ENCODE data around the gene ERBB4. TPM values are rescaled to one million over a fixed set of nuclear protein-coding genes. Genes with fewer than 3 reads are reported as not detected.

Gene ERBB4
- total RNA-seq, 2 donors from 2014 or later: not detected

- no peaks in the 10 kb centered on the region for H3K27me3 Mint-ChIP-seq (ENCODE audit: low read depth)
- ATAC-seq (replicated peaks in 1 of 2) (no peak), DNase-seq (no peak)
- no peaks in the 10 kb centered on the region for H3K4me1 Mint-ChIP-seq (ENCODE audit: low read depth)
- H3K27ac Mint-ChIP-seq: no peak overlapping the region
- no peaks in the 10 kb centered on the region for H3K36me3 Mint-ChIP-seq (ENCODE audit: insufficient read depth in 2 of 2)
- no peak overlapping the region for H3K4me3 Mint-ChIP-seq
- peaks cover 5 to 7% of the 10 kb centered on the region in 2 donors for H3K9me3 Mint-ChIP-seq
These were observed 1180.1 kb downstream of the ERBB4 start for GRCh38 chr2:211358504-211358903.

- Mint-ChIP-seq H3K36me3 (ENCODE audit: insufficient read depth in 2 of 2) (no peaks in the 10 kb centered on the region), H3K27me3 (ENCODE audit: low read depth) (no peaks in the 10 kb centered on the region), H3K9me3 (peaks cover 2 to 4% of the 10 kb centered on the region in 2 donors), H3K4me1 (ENCODE audit: low read depth) (no peaks in the 10 kb centered on the region), H3K27ac (no peak overlapping the region), H3K4me3 (no peak overlapping the region)
- DNase-seq: no peak
- no peak for ATAC-seq (replicated peaks in 1 of 2)
These were observed 1184.1 kb downstream of the ERBB4 start for GRCh38 chr2:211354481-211354880.

GRCh38 chr2:211351987-211352386 lies 1186.6 kb downstream of the ERBB4 start:
- Mint-ChIP-seq H3K27me3 (ENCODE audit: low read depth) (no peaks in the 10 kb centered on the region), H3K4me3 (no peak overlapping the region), H3K36me3 (ENCODE audit: insufficient read depth in 2 of 2) (peaks cover 0 to under 1% of the 10 kb centered on the region in 2 donors), H3K9me3 (peaks cover 0 to 2% of the 10 kb centered on the region in 2 donors), H3K4me1 (ENCODE audit: low read depth) (no peaks in the 10 kb centered on the region), H3K27ac (no peak overlapping the region)
- no peak for ATAC-seq (replicated peaks in 1 of 2)
- no peak for DNase-seq

GRCh38 chr2:211349031-211349430 lies 1189.6 kb downstream of the ERBB4 start:
- Mint-ChIP-seq H3K4me1 (ENCODE audit: low read depth) (no peaks in the 10 kb centered on the region), H3K36me3 (ENCODE audit: insufficient read depth in 2 of 2) (peaks cover 0 to 1% of the 10 kb centered on the region in 2 donors), H3K27me3 (ENCODE audit: low read depth) (no peaks in the 10 kb centered on the region), H3K4me3 (no peak overlapping the region), H3K9me3 (peaks cover 0 to 3% of the 10 kb centered on the region in 2 donors), H3K27ac (no peak overlapping the region)
- ATAC-seq (replicated peaks in 1 of 2) (no peak), DNase-seq (no peak)

GRCh38 chr2:211347328-211347727 lies 1191.3 kb downstream of the ERBB4 start:
- ATAC-seq (replicated peaks in 1 of 2) (no peak), DNase-seq (no peak)
- Mint-ChIP-seq H3K36me3 (ENCODE audit: insufficient read depth in 2 of 2) (peaks cover 0 to 1% of the 10 kb centered on the region in 2 donors), H3K27me3 (ENCODE audit: low read depth) (no peaks in the 10 kb centered on the region), H3K27ac (no peak overlapping the region), H3K9me3 (peaks cover 0 to 1% of the 10 kb centered on the region in 2 donors), H3K4me1 (ENCODE audit: low read depth) (no peaks in the 10 kb centered on the region), H3K4me3 (no peak overlapping the region)

GRCh38 chr2:211344289-211344688 lies 1194.3 kb downstream of the ERBB4 start:
- no peaks in the 10 kb centered on the region for H3K4me1 Mint-ChIP-seq (ENCODE audit: low read depth)
- H3K27me3 Mint-ChIP-seq (ENCODE audit: low read depth): no peaks in the 10 kb centered on the region
- ATAC-seq (replicated peaks in 1 of 2) (no peak), DNase-seq (no peak)
- H3K4me3 Mint-ChIP-seq: no peak overlapping the region
- peaks cover 0 to 1% of the 10 kb centered on the region in 2 donors for H3K9me3 Mint-ChIP-seq
- peaks cover 0 to 1% of the 10 kb centered on the region in 2 donors for H3K36me3 Mint-ChIP-seq (ENCODE audit: insufficient read depth in 2 of 2)
- H3K27ac Mint-ChIP-seq: no peak overlapping the region

GRCh38 chr2:211333377-211333776 lies 1205.2 kb downstream of the ERBB4 start:
- ATAC-seq (replicated peaks in 1 of 2) (no peak), DNase-seq (no peak)
- Mint-ChIP-seq H3K36me3 (ENCODE audit: insufficient read depth in 2 of 2) (no peaks in the 10 kb centered on the region), H3K27ac (no peak overlapping the region), H3K9me3 (peaks cover 1 to 2% of the 10 kb centered on the region in 2 donors), H3K27me3 (ENCODE audit: low read depth) (no peaks in the 10 kb centered on the region), H3K4me1 (ENCODE audit: low read depth) (no peaks in the 10 kb centered on the region), H3K4me3 (no peak overlapping the region)

GRCh38 chr2:211331736-211332135 lies 1206.9 kb downstream of the ERBB4 start:
- no peak overlapping the region for H3K27ac Mint-ChIP-seq

GRCh38 chr2:211329882-211330281 lies 1208.7 kb downstream of the ERBB4 start:
- H3K27me3 Mint-ChIP-seq (ENCODE audit: low read depth): no peaks in the 10 kb centered on the region
- DNase-seq (no peak), ATAC-seq (replicated peaks in 1 of 2) (no peak)
- no peak overlapping the region for H3K27ac Mint-ChIP-seq
- no peak overlapping the region for H3K4me3 Mint-ChIP-seq
- H3K9me3 Mint-ChIP-seq: peaks cover 0 to under 1% of the 10 kb centered on the region in 2 donors
- H3K36me3 Mint-ChIP-seq (ENCODE audit: insufficient read depth in 2 of 2): no peaks in the 10 kb centered on the region
- no peaks in the 10 kb centered on the region for H3K4me1 Mint-ChIP-seq (ENCODE audit: low read depth)

More at GRCh38 chr2:211331736-211332135, 1206.9 kb downstream of the ERBB4 start:
- H3K27me3 Mint-ChIP-seq (ENCODE audit: low read depth): no peaks in the 10 kb centered on the region
- DNase-seq (no peak), ATAC-seq (replicated peaks in 1 of 2) (no peak)
- H3K4me1 Mint-ChIP-seq (ENCODE audit: low read depth): no peaks in the 10 kb centered on the region
- no peak overlapping the region for H3K4me3 Mint-ChIP-seq
- H3K36me3 Mint-ChIP-seq (ENCODE audit: insufficient read depth in 2 of 2): no peaks in the 10 kb centered on the region
- H3K9me3 Mint-ChIP-seq: peaks cover 1 to 2% of the 10 kb centered on the region in 2 donors

- ATAC-seq (replicated peaks in 1 of 2) (no peak), DNase-seq (no peak)
These were observed 1209.2 kb downstream of the ERBB4 start for GRCh38 chr2:211329421-211329820.

GRCh38 chr2:211328126-211328525 lies 1210.5 kb downstream of the ERBB4 start:
- no peaks in the 10 kb centered on the region for H3K27me3 Mint-ChIP-seq (ENCODE audit: low read depth)
- H3K4me3 Mint-ChIP-seq: no peak overlapping the region
- H3K9me3 Mint-ChIP-seq: peaks cover 2 to 10% of the 10 kb centered on the region in 2 donors
- no peaks in the 10 kb centered on the region for H3K4me1 Mint-ChIP-seq (ENCODE audit: low read depth)
- ATAC-seq (replicated peaks in 1 of 2) (no peak), DNase-seq (no peak)
- H3K27ac Mint-ChIP-seq: no peak overlapping the region
- no peaks in the 10 kb centered on the region for H3K36me3 Mint-ChIP-seq (ENCODE audit: insufficient read depth in 2 of 2)

More at GRCh38 chr2:211329421-211329820, 1209.2 kb downstream of the ERBB4 start:
- no peaks in the 10 kb centered on the region for H3K36me3 Mint-ChIP-seq (ENCODE audit: insufficient read depth in 2 of 2)
- H3K4me1 Mint-ChIP-seq (ENCODE audit: low read depth): no peaks in the 10 kb centered on the region
- no peaks in the 10 kb centered on the region for H3K27me3 Mint-ChIP-seq (ENCODE audit: low read depth)
- H3K27ac Mint-ChIP-seq: no peak overlapping the region
- peaks cover 0 to 5% of the 10 kb centered on the region in 2 donors for H3K9me3 Mint-ChIP-seq
- H3K4me3 Mint-ChIP-seq: no peak overlapping the region

Measured in activated T-cell treated with anti-CD3 and anti-CD28 coated beads, Interleukin-2, amount 50 U/mL, for 72 hours (primary cell).